Esophagus muscularis mucosa (tissue), 4 donors: ENCODE results near the gene CYTH1. TPM values are rescaled to one million over a fixed set of nuclear protein-coding genes. Genes with fewer than 3 reads are reported as not detected.

Source experiments
- DNase-seq: peaks from one replicate; pipeline ENCODE4 v3.0.0-alpha.2; 2017; ENCODE audit errors: extremely low spot score
- H3K27ac ChIP-seq, 4 donors: fragments of 200-600 bp; sonication (generic); replicated peaks in 1 of 4; 1 replicate in 3 of 4; 2 replicates in 1 of 4; pipeline ENCODE4 v1.5.1; 2016 to 2019; ENCODE audit warnings: mild to moderate bottlenecking in 1 of 4
- H3K27me3 ChIP-seq, 4 donors: fragments of 200-600 bp; sonication (generic); one replicate each; pipeline versions ENCODE4 v1.5.1 to v1.6.0; 2016 to 2019
- H3K36me3 ChIP-seq, 4 donors: fragments of 200-600 bp; sonication (generic); one replicate each; pipeline ENCODE4 v1.5.1; 2016 to 2019
- H3K4me1 ChIP-seq, 4 donors: fragments of 200-600 bp; sonication (generic); one replicate each; pipeline ENCODE4 v1.5.1; 2016 to 2019
- H3K4me3 ChIP-seq, 4 donors: fragments of 200-600 bp; sonication (generic); 1 replicate in 2 of 4; 2 replicates in 2 of 4; pipeline ENCODE4 v1.5.1; 2016 to 2019; ENCODE audit warnings: mild to moderate bottlenecking in 4 of 4, moderate library complexity in 1 of 4
- H3K9me3 ChIP-seq, 4 donors: fragments of 200-600 bp; sonication (generic); 1 replicate in 3 of 4; 2 replicates in 1 of 4; pipeline ENCODE4 v1.5.1; 2016 to 2019
- EP300 ChIP-seq: sonication (generic); formaldehyde crosslinking; IDR thresholded peaks from one replicate; pipeline ENCODE4 v1.6.1; 2017; ENCODE audit warnings: antibody characterized with exemption
- POLR2A ChIP-seq: fragments of 450-650 bp; IDR thresholded peaks from one replicate; pipeline ENCODE4 v1.6.1; 2017; ENCODE audit warnings: antibody characterized with exemption, moderate library complexity, mild to moderate bottlenecking, low read depth
- POLR2AphosphoS5 ChIP-seq, 2 donors: sonication (generic); formaldehyde crosslinking; IDR thresholded peaks; one replicate each; pipeline ENCODE4 v1.6.1; 2017; ENCODE audit warnings: antibody characterized with exemption in 2 of 2
- WGBS: methylation state at CpG from one replicate; pipeline ENCODE4 v1.1.5; 2018; 5-methylcytosine and 5-hydroxymethylcytosine counted together
- intact Hi-C: fragments of 100-400 bp; cut with DNase I; formaldehyde crosslinking; loops from one replicate; pipeline ENCODE4 v1.15.1; 2023
- total RNA-seq, 4 donors: library from RNA; depleted of rRNA; stranded (reverse); fragments of >200 nt; gene quantifications; one replicate each; pipeline versions ENCODE4 v1.1.0 to v1.2.1, GENCODE V29; 2016
- TF ChIP-seq, protein P1 (sequence below), 3 experiments: fragments of 200-600 bp in 2 of 3; fragments of 450-650 bp in 1 of 3; sonication (generic) in 2 of 3; IDR thresholded peaks; one replicate each; pipeline ENCODE4 v1.5.1; 2017 to 2019; ENCODE audit warnings: antibody characterized with exemption in 3 of 3, mild to moderate bottlenecking in 2 of 3, moderate library complexity in 1 of 3

CYTH1 gene
- total RNA-seq, 4 donors from 2014 or later = 25.7 to 39.4 (median 35.7) TPM

- intact Hi-C loops = no loop called here
Measured at GRCh38 chr17:78794864-78795640, 13.0 kb upstream of the CYTH1 start.

GRCh38 chr17:78794399-78794798, 12.3 kb upstream of the CYTH1 start:
- Histone ChIP-seq H3K36me3 (peaks cover 36 to 80% (median 67%) of the 10 kb centered on the region in 4 donors), H3K4me3 (no peak overlapping the region), H3K27ac (no peak overlapping the region), H3K4me1 (peaks cover 34 to 39% (median 37%) of the 10 kb centered on the region in 4 donors), H3K27me3 (no peaks in the 10 kb centered on the region), H3K9me3 (no peaks in the 10 kb centered on the region)
- WGBS = 87% methylated on average over 16 of the region's 16 CpGs
- no peak for DNase-seq
- intact Hi-C loops = no loop called here
- TF ChIP-seq, protein P1, sequence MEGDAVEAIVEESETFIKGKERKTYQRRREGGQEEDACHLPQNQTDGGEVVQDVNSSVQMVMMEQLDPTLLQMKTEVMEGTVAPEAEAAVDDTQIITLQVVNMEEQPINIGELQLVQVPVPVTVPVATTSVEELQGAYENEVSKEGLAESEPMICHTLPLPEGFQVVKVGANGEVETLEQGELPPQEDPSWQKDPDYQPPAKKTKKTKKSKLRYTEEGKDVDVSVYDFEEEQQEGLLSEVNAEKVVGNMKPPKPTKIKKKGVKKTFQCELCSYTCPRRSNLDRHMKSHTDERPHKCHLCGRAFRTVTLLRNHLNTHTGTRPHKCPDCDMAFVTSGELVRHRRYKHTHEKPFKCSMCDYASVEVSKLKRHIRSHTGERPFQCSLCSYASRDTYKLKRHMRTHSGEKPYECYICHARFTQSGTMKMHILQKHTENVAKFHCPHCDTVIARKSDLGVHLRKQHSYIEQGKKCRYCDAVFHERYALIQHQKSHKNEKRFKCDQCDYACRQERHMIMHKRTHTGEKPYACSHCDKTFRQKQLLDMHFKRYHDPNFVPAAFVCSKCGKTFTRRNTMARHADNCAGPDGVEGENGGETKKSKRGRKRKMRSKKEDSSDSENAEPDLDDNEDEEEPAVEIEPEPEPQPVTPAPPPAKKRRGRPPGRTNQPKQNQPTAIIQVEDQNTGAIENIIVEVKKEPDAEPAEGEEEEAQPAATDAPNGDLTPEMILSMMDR (IDR thresholded peaks at IDR 0.05) = no peak
- TF ChIP-seq POLR2AphosphoS5 (IDR thresholded peaks at IDR 0.05) (no peak), POLR2A (no peak), EP300 (no peak)

More at GRCh38 chr17:78794864-78795640, 13.0 kb upstream of the CYTH1 start:
- DNase-seq = no peak
- Histone ChIP-seq H3K9me3 (no peaks in the 10 kb centered on the region), H3K27ac (no peak overlapping the region), H3K27me3 (no peaks in the 10 kb centered on the region), H3K4me1 (peaks cover 28 to 34% (median 32%) of the 10 kb centered on the region in 4 donors), H3K4me3 (no peak overlapping the region), H3K36me3 (peaks cover 36 to 83% (median 71%) of the 10 kb centered on the region in 4 donors)
- WGBS = 91% methylated on average over 22 of the region's 22 CpGs
- TF ChIP-seq POLR2AphosphoS5 (IDR thresholded peaks at IDR 0.05) (no peak), POLR2A (no peak), EP300 (no peak)
- TF ChIP-seq, protein P1 (IDR thresholded peaks at IDR 0.05) = no peak

DNA sequence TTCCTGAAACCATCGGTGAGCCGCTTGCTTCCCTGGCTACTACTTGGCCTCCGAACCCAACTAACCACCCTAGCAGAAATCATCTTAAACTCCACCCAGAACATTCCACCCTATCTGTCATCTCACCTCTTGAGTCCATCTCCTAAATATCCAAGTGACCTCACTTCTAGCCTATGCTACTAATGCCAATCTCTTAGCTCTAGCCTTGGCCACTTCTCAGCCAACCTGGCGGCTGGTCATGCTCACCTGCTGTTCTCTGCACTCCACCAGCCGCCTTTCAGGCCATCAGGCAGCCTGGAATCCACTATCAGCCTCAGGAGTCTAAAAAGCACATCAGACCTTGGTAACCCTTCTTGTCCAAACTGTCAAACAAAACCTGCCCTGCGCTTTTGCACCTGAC, 11.9 kb upstream of the CYTH1 start:
- 80% methylated on average over 6 of the region's 6 CpGs for WGBS
- intact Hi-C loops = no loop called here
- no peak overlapping the region for H3K4me3 ChIP-seq
- peaks cover 36 to 76% (median 63%) of the 10 kb centered on the region in 4 donors for H3K36me3 ChIP-seq
- no peak for DNase-seq
- H3K4me1 ChIP-seq = peaks cover 38 to 42% (median 40%) of the 10 kb centered on the region in 4 donors
- no peak overlapping the region for H3K27ac ChIP-seq
- no peak for TF ChIP-seq POLR2A
- TF ChIP-seq EP300 = no peak
- TF ChIP-seq POLR2AphosphoS5 (IDR thresholded peaks at IDR 0.05) = no peak
- TF ChIP-seq, protein P1 (IDR thresholded peaks at IDR 0.05) = no peak
- no peaks in the 10 kb centered on the region for H3K9me3 ChIP-seq
- no peaks in the 10 kb centered on the region for H3K27me3 ChIP-seq

DNA sequence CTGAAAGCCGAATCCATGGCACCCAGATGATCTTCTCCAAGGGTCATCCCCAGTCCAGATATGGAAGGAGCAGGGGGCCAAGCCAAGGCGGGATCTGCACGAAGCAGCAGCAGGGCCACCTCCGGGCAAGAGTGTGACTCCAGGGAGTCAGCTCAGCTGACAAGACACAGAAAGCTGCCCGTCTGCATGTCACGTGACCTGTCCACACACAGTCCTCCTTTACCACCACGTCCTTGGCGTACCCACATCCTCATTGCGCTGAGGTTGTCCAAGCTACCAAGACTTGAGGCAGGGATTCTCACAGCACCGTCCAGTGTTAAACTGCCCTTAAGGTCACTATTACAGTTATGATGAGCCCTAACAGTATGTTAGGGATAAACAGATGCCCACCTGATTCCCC, 11.3 kb upstream of the CYTH1 start:
- Histone ChIP-seq H3K27ac (no peak overlapping the region), H3K27me3 (no peaks in the 10 kb centered on the region), H3K36me3 (peaks cover 32 to 70% (median 58%) of the 10 kb centered on the region in 4 donors), H3K4me1 (peaks cover 38 to 44% (median 41%) of the 10 kb centered on the region in 4 donors), H3K9me3 (no peaks in the 10 kb centered on the region), H3K4me3 (no peak overlapping the region)
- TF ChIP-seq EP300 (no peak), POLR2AphosphoS5 (IDR thresholded peaks at IDR 0.05) (no peak), POLR2A (no peak)
- TF ChIP-seq, protein P1 (IDR thresholded peaks at IDR 0.05) = no peak
- WGBS = 81% methylated on average over 10 of the region's 10 CpGs
- intact Hi-C loops = no loop called here
- DNase-seq = no peak
